PC-3 (cell line): ENCODE measurements around the gene ETNK1.

ENCODE experiments used
- CTCF ChIP-seq: fragments of 300-600 bp; sonication (generic); conservative IDR thresholded peaks from 2 replicates; pipeline ENCODE4 v1.5.1; 2017; ENCODE audit warnings: antibody characterized with exemption, low read depth, mild to moderate bottlenecking, low read length
- EZH2phosphoT487 ChIP-seq: fragments of 300-600 bp; sonication (generic); IDR thresholded peaks from 2 replicates; pipeline ENCODE4 v1.6.1; 2018; ENCODE audit warnings: mild to moderate bottlenecking, antibody characterized with exemption, low read length, borderline replicate concordance

GRCh38 chr12:22577667-22578066 is 47.3 kb upstream of the ETNK1 start:
- TF ChIP-seq CTCF (no peak), EZH2phosphoT487 (no peak)
